GM19099 (cell line): ENCODE data around the gene MID1.

Source experiments
- POLR2A ChIP-seq: IDR thresholded peaks from 3 replicates; pipeline ENCODE4 v1.6.1; 2011; ENCODE audit warnings: low read depth; ENCODE audit not compliant: insufficient read length; ENCODE audit errors: extremely low read depth

The MID1 gene

GRCh38 chrX:10471418-10471817 is 149.0 kb downstream of the MID1 start:
- TF ChIP-seq POLR2A = no peak

DNA sequence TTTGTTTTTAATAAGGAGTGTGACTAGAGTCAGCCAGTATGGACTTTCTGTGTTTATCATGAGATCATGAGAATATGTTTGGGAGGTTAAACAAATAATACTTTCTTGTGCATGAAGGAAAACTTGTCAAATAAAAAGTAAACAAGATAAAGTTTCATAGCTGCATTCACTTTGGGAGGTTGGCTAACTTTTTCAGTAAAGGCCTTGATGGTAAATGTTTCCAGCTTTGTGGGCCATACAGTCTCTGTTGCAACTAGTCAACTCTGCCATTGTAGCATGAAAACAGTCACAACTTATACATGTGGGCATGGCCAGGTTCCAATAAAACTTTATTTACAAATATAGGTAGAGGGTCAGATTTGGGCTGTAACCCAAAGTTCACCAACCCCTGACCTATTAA is 150.4 kb downstream of the MID1 start:
- TF ChIP-seq POLR2A = no peak

DNA sequence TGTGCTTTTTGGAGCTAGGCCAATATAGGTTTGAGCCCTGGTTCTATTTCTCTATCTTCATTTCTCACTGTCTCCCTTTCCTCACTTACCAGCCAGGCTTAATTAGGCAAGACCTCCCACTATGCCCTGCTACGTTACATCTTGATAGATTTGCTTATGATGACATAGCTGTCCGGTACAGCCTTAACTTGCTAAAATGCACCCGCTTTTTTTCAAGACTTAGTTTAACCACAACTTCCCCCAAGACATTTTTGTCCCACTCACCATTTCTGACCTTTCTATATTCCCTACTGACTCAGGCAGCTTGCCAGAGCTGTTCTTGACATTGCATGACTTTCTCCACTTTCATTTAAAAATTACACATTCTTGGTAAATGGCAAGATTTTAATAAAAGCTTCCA is 152.6 kb downstream of the MID1 start:
- no peak for TF ChIP-seq POLR2A

GRCh38 chrX:10465254-10465653 is 155.1 kb downstream of the MID1 start:
- TF ChIP-seq POLR2A = no peak

- no peak for TF ChIP-seq POLR2A
Measured at GRCh38 chrX:10457092-10457491, 163.3 kb downstream of the MID1 start.

DNA sequence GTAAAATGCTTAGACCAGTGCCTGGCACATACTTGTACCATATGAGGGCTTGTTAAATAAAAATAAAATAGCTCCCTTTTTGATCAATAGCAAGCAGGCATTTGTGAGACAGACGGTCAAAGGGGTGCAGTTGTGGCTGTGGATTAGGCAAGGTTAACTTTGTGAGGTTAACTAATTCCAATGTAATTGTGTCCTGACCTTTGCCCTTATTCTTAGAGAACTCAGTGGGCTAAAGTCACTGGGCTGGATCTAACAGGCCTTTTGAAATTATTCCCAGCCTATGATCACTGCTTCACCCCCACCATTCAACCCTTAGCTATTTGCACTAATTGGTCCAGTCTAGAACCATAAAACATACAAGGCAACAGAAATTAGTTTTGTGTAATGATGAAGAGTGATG is 166.4 kb downstream of the MID1 start:
- no peak for TF ChIP-seq POLR2A

- no peak for TF ChIP-seq POLR2A
Measured at GRCh38 chrX:10450959-10451355, 169.4 kb downstream of the MID1 start.

DNA sequence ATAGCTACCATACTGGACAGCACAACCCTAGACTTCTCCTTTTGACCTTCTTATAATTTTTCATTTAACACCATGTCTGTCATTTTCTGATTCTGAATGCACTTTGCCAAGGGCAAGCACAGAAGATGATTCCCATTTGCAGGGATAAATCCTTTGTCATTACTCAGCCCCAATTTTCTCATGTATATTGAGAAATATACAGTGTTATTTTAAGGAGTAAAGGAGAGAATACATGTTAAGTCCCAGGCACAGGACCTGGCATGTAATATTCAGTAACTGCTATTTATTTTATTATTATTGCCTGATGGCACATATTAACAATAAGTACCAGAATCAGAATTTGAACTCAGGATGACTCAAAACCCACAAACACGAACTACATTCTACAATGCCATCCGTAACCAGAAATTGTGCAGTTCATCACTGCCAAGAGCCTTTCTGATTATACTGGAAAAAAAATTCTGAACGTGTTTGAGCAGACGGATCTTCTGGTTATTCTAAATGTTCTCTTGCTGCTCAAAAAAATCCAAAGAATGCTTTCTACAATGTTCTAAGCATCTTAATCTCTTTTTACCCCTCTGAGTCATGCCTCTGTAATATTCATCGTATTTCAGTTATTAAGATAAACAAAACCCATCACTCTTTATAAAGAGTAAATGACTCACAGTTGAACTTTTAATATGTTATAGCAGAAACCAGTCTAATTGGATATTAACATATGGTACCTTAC is 170.0 kb downstream of the MID1 start:
- no peak for TF ChIP-seq POLR2A

GRCh38 chrX:10447564-10448214 is 172.7 kb downstream of the MID1 start:
- no peak for TF ChIP-seq POLR2A

- no peak for TF ChIP-seq POLR2A
Measured at GRCh38 chrX:10444204-10444603, 176.2 kb downstream of the MID1 start.

DNA sequence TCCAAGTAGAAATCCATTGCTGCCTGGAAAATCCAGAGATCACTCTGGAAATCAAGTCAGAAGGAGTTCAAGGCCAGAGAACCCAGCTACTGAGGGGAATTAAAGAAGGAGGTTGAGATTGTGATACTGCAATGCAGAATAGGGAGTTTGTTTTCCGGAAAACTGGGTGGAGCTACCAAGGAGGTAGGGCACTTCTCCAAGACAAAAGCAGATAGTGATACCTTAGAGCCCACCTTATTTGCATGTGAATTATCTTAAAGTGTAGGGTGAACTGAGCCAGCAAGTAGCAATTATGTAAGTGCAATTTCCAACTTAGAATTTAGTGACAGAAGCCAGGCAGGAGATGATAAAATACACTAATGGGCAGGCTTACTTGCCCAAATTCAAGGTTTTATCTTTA is 178.9 kb downstream of the MID1 start:
- TF ChIP-seq POLR2A = no peak

DNA sequence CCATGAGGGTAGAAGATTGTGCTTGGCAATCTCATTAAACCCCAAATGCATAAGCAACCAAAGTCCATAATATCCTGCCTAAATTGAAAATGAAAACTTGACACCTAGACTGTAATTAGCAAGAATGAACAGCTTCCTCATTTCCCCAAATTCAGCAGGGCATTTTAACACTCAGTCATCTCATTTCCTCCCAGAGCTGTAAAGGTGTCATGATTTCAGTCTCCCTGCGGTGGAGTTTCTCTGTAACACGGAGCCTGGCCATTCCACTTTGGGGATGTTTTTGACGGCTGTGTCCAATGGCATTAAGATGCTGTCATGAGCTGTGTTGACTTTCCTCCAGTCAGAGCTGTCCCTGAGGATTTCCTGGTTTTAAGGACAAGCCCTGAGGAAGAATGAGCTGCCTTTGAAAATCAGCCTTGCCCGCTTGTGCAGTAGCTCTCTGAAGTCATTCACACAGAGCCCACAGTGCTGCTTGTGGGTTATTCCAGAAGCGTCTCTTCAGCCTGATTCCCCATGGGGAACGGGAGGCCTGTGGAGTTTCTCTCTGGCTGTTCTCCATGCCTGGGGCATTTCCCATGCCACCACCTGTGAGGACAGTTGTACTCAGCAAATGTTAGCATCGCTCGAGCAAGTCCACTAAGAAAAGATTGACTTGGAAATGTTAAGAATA is 187.0 kb downstream of the MID1 start:
- TF ChIP-seq POLR2A = no peak

DNA sequence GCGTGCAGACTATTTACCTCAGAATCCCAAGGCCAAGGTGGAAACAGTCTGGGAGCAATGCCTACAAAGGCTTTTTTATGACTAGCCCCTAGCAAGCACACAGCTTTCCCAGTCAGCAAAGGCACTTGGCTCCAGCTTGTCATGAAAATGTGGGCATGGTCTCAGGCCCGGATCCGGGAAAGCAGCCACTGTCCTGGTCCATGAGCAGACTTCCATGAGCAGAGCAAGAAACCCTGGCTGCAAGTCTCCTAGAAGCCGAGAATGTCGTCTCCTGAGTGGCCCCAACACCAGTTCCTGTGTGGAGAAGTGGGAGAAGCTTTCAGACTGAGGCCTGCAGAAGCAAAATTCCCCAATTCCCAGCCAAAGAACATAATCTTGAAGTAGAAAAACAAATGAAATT is 190.5 kb downstream of the MID1 start:
- TF ChIP-seq POLR2A = no peak

DNA sequence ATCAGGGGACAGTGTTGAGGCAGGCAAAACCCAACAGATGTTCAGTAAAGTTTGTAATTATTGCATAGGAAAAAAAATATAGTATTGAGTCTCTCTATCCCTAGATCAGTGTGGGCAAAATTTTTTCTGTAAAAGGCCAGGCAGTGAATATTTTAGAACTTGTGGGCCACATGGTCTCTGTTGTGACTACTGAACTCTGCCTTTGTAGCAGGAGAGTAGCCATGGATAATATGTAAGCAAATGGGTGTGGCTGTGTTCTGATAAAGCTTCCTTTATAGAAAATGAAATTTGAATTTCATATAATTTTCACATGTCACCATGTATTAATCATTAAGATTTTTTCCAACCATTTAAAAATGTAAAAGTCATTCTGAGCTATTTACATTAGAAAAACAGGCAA is 193.1 kb downstream of the MID1 start:
- TF ChIP-seq POLR2A = no peak

DNA sequence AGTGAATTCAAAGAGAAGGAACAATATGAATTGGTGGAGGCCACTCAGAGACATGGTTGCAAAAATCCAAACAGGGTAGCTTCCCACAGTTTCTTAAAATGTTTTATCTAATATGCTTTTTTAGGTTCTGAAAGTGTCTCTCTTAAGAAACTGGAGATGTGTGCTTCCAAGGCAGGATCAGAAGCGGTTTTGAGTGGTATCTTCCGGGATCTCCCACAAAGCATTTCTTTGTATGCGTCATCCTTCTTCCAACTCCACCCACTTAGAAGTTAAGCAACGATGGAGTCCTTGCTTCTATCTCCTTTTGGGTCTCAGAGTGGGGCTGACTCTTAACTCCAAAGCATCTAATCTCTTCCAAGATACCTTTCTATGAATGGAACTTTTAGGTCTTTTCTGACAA is 196.7 kb downstream of the MID1 start:
- TF ChIP-seq POLR2A = no peak

GRCh38 chrX:10420134-10420533 is 200.3 kb downstream of the MID1 start:
- no peak for TF ChIP-seq POLR2A
